ENCODE measurements around the gene SERINC1.

DNA sequence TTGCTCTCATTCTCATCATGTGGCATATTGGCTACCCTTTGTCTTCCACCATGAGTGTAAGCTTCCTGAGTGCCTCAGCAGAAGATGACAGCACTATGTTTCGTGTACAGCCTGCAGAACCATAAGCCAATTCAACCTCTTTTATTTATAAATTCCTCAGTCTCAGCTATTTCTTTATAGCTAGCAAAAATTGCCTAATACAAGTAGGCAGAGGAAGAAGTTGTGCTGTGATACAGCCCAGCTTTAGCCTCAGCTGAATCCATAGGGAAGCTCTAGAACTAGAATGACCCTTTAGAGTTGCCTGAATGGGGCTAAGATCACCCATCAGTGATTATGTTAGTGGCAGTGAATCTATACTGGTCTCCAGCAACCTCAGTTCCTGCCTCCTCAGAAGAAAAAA lies 19.0 kb upstream of the SERINC1 start:
- TF ChIP-seq, protein P1, sequence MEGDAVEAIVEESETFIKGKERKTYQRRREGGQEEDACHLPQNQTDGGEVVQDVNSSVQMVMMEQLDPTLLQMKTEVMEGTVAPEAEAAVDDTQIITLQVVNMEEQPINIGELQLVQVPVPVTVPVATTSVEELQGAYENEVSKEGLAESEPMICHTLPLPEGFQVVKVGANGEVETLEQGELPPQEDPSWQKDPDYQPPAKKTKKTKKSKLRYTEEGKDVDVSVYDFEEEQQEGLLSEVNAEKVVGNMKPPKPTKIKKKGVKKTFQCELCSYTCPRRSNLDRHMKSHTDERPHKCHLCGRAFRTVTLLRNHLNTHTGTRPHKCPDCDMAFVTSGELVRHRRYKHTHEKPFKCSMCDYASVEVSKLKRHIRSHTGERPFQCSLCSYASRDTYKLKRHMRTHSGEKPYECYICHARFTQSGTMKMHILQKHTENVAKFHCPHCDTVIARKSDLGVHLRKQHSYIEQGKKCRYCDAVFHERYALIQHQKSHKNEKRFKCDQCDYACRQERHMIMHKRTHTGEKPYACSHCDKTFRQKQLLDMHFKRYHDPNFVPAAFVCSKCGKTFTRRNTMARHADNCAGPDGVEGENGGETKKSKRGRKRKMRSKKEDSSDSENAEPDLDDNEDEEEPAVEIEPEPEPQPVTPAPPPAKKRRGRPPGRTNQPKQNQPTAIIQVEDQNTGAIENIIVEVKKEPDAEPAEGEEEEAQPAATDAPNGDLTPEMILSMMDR (IDR thresholded peaks at IDR 0.05) = no peak
- TF ChIP-seq POLR2A (IDR thresholded peaks at IDR 0.05) = no peak

Data from adrenal gland (tissue), 5 donors.